Activated CD4-positive, alpha-beta T cell treated with anti-CD3 and anti-CD28 coated beads, Interleukin-2, amount 10 ng/mL, durations not matched to agents 7 days and 5 days (primary cell): Measurements from ENCODE around the gene ID3. TPM values are rescaled to one million over a fixed set of nuclear protein-coding genes. Genes with fewer than 3 reads are reported as not detected.
A peak's percentile ranks its signal among the peaks of the same experiment; 100 is the strongest.

ENCODE experiments used
- CTCF ChIA-PET: fragments of 350-600 bp; sonication (Branson Sonifier 250); formaldehyde crosslinking; loops from one replicate; lab custom pipeline; 2021; ENCODE audit warnings: antibody characterized with exemption; lab: Charles Lee
- POLR2A ChIA-PET: fragments of 350-600 bp; sonication (Branson Sonifier 250); formaldehyde crosslinking; loops from one replicate; lab custom pipeline; 2021; ENCODE audit warnings: antibody characterized with exemption; lab: Charles Lee
- DNase-seq: peaks from one replicate; pipeline ENCODE4 v3.0.0-alpha.2; 2020
- H3K27ac Mint-ChIP-seq: one replicate; pipeline ENCODE4 v1.8.0; 2021; ENCODE audit warnings: mild to moderate bottlenecking, moderate library complexity, mixed read lengths
- H3K27me3 Mint-ChIP-seq: one replicate; pipeline ENCODE4 v1.8.0; 2021; ENCODE audit warnings: mixed read lengths
- H3K36me3 Mint-ChIP-seq: one replicate; pipeline ENCODE4 v1.8.0; 2021; ENCODE audit warnings: low read depth, mixed read lengths
- H3K4me1 Mint-ChIP-seq: one replicate; pipeline ENCODE4 v1.8.0; 2021; ENCODE audit warnings: mixed read lengths
- H3K4me3 Mint-ChIP-seq: one replicate; pipeline ENCODE4 v1.8.0; 2021; ENCODE audit warnings: mild to moderate bottlenecking, moderate library complexity, mixed read lengths
- H3K9me3 Mint-ChIP-seq: one replicate; pipeline ENCODE4 v1.8.0; 2021; ENCODE audit warnings: mixed read lengths
- total RNA-seq, 2 experiments: library from RNA; stranded (reverse); gene quantifications; one replicate each; pipeline ENCODE4 v1.2.3, GENCODE V29; 2021

ID3 gene
- total RNA-seq, 2 experiments from 2014 or later = 62.7 to 65.2 TPM

DNA sequence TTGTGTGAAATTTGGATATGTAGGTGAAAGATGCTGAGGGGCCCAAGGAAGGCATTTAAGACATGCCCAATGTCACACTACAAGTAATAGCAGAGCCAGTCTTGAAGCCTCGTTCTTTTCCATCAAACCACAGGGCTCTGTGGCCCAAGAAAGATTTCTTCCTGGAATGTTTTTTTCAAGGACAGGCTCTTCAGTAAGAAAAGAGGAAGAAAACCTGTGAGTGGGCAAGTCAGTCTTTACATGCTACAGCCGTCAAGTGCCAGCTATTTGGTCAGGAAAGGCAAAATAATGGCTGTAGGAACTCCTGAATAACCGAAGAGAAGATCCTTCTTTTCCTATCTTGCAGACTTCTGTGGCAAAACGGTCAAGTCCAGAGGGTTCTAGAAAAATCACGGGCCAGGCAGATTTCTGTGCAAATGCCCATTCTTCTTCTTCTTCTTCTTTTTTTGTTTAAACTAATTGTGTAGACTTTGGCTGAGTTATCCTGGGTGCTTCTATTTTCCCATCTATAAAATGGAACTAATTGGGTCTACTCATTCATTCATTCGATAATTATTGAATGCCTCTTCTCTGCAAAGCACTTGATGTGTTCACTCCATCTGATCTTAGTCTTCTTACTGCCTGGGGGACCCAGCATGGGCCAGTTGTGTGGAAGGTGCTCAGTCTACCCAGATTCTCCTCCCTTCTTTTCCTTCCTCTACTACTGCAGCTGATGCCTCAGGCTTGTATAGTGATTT, 1.9 kb upstream of the ID3 start:
- Mint-ChIP-seq H3K27me3 (peaks cover 39% of the 10 kb centered on the region), H3K36me3 (peaks cover 25% of the 10 kb centered on the region), H3K9me3 (no peaks in the 10 kb centered on the region), H3K4me1 (peaks cover 61% of the 10 kb centered on the region), H3K4me3 (no peak overlapping the region), H3K27ac (peak overlapping the region; percentile 25)
- ChIA-PET CTCF (no interaction called here), POLR2A (no interaction called here)
- DNase-seq = no peak

GRCh38 chr1:23559985-23560741, 862 bp upstream of the ID3 start:
- ChIA-PET CTCF (interaction anchor here (0.9 to 3.9 kb wide), 6 partner anchors 13 to 77 kb away, joined by 3 to 21 read pairs (median 4); no protein-coding TSS in a partner anchor), POLR2A (interaction anchor here (3.2 kb wide), 1 partner anchor 17 kb away, joined by 16 read pairs; no protein-coding TSS in a partner anchor)
- no peak for DNase-seq
- Mint-ChIP-seq H3K27me3 (peaks cover 35% of the 10 kb centered on the region), H3K27ac (peak overlapping the region; percentile 93), H3K9me3 (no peaks in the 10 kb centered on the region), H3K4me1 (peaks cover 72% of the 10 kb centered on the region), H3K36me3 (peaks cover 25% of the 10 kb centered on the region), H3K4me3 (peak overlapping the region; percentile 84)

DNA sequence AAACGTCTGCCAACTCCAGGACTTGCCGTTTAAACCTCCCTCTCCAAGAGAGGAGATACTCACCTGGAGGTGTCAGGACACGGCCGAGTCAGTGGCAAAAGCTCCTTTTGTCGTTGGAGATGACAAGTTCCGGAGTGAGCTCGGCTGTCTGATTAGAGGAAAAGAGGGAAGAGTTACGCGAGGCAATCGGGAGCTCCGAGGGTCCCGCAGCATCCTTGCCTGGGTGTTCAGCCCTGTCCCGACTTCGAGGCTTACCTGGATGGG, 497 bp downstream of the ID3 start:
- Mint-ChIP-seq H3K27me3 (peaks cover 29% of the 10 kb centered on the region), H3K27ac (peak overlapping the region; percentile 93), H3K4me1 (peaks cover 81% of the 10 kb centered on the region), H3K4me3 (peak overlapping the region; percentile 84), H3K36me3 (peaks cover 28% of the 10 kb centered on the region), H3K9me3 (no peaks in the 10 kb centered on the region)
- DNase-seq = peak; percentile 19
- ChIA-PET CTCF (interaction anchor here (1.5 to 3.9 kb wide), 7 partner anchors 14 to 79 kb away, joined by 4 to 21 read pairs (median 5); no protein-coding TSS in a partner anchor), POLR2A (interaction anchor here (0.6 to 3.2 kb wide), 4 partner anchors 18 to 76 kb away, joined by 3 to 16 read pairs (median 4); no protein-coding TSS in a partner anchor)

GRCh38 chr1:23558140-23558871, 995 bp downstream of the ID3 start:
- ChIA-PET CTCF (interaction anchor here (0.7 to 3.9 kb wide), 9 partner anchors 14 to 79 kb away, joined by 3 to 21 read pairs (median 5); no protein-coding TSS in a partner anchor), POLR2A (interaction anchor here (0.6 to 3.2 kb wide), 5 partner anchors 19 to 77 kb away, joined by 3 to 16 read pairs (median 3); no protein-coding TSS in a partner anchor)
- H3K4me1 Mint-ChIP-seq = peaks cover 81% of the 10 kb centered on the region
- peaks cover 28% of the 10 kb centered on the region for H3K36me3 Mint-ChIP-seq
- H3K4me3 Mint-ChIP-seq = peak overlapping the region; percentile 84
- peaks cover 25% of the 10 kb centered on the region for H3K27me3 Mint-ChIP-seq
- peak overlapping the region; percentile 93 for H3K27ac Mint-ChIP-seq
- H3K9me3 Mint-ChIP-seq = no peaks in the 10 kb centered on the region
- peak; percentile 41 for DNase-seq

DNA sequence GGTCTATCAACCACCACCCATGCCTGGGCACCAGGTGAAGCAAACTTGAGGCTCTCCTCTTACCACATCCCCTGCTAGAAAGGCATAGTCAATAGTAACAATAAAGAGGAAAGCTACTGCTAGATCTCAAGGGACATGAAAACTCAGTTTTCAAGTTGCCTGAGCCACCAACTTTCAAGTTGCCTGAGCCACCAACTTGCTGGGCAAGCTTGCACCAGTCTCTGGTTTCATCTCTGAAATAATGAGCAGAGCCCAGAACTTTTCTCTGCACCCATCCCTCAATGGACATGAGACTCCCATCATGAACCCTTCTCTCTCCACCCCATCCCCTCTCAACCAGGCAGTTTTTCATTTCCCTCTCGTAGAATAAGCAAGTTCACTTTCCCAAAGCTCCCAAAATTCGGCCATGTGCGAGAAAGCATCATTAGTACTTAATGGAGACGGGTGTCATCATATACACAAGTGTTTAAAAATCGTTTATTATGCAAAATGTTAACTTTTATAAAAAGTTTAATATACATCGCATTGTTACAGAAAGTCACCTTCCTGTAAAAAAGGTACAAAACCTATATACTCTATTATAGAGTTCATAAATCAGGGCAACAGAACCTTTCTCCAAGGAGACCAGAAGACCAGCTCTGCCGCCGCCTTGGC, 1.7 kb downstream of the ID3 start:
- ChIA-PET POLR2A (interaction anchor here (1.0 to 3.2 kb wide), 3 partner anchors 20 to 77 kb away, joined by 3 to 16 read pairs (median 4); no protein-coding TSS in a partner anchor), CTCF (interaction anchor here (0.7 to 3.9 kb wide), 8 partner anchors 15 to 80 kb away, joined by 3 to 21 read pairs (median 4); no protein-coding TSS in a partner anchor)
- peaks cover 28% of the 10 kb centered on the region for H3K36me3 Mint-ChIP-seq
- H3K27ac Mint-ChIP-seq = peak overlapping the region; percentile 93
- peaks cover 24% of the 10 kb centered on the region for H3K27me3 Mint-ChIP-seq
- H3K4me3 Mint-ChIP-seq = peak overlapping the region; percentile 84
- DNase-seq = no peak
- no peaks in the 10 kb centered on the region for H3K9me3 Mint-ChIP-seq
- H3K4me1 Mint-ChIP-seq = peaks cover 77% of the 10 kb centered on the region

GRCh38 chr1:23556635-23557470, 2.4 kb downstream of the ID3 start:
- ChIA-PET CTCF (interaction anchor here (1.8 to 5.0 kb wide), 6 partner anchors 17 to 81 kb away, joined by 4 to 31 read pairs (median 17); no protein-coding TSS in a partner anchor), POLR2A (interaction anchor here (1.2 to 1.3 kb wide), 2 partner anchors 34 to 59 kb away, joined by 3 to 4 read pairs; no protein-coding TSS in a partner anchor)
- Mint-ChIP-seq H3K4me3 (peak overlapping the region; percentile 84), H3K36me3 (peaks cover 28% of the 10 kb centered on the region), H3K4me1 (peaks cover 70% of the 10 kb centered on the region), H3K27ac (peak overlapping the region; percentile 93), H3K9me3 (no peaks in the 10 kb centered on the region), H3K27me3 (peaks cover 19% of the 10 kb centered on the region)
- DNase-seq = no peak

- Mint-ChIP-seq H3K27ac (peak overlapping the region; percentile 93), H3K4me1 (peaks cover 62% of the 10 kb centered on the region), H3K36me3 (peaks cover 28% of the 10 kb centered on the region), H3K9me3 (no peaks in the 10 kb centered on the region), H3K27me3 (peaks cover 13% of the 10 kb centered on the region), H3K4me3 (peak overlapping the region; percentile 84)
- DNase-seq = no peak
- CTCF ChIA-PET = interaction anchor here (1.1 to 5.0 kb wide), 9 partner anchors 8 to 81 kb away, joined by 3 to 31 read pairs (median 5); no protein-coding TSS in a partner anchor
- POLR2A ChIA-PET = interaction anchor here (1.2 to 1.3 kb wide), 2 partner anchors 35 to 59 kb away, joined by 3 to 4 read pairs; no protein-coding TSS in a partner anchor
Observed at GRCh38 chr1:23555986-23556634, 3.2 kb downstream of the ID3 start.

- peaks cover 55% of the 10 kb centered on the region for H3K4me1 Mint-ChIP-seq
- peak overlapping the region; percentile 84 for H3K4me3 Mint-ChIP-seq
- no peaks in the 10 kb centered on the region for H3K9me3 Mint-ChIP-seq
- CTCF ChIA-PET = interaction anchor here (0.6 to 5.0 kb wide), 13 partner anchors 9 to 89 kb away, joined by 3 to 31 read pairs (median 4); no protein-coding TSS in a partner anchor
- POLR2A ChIA-PET = interaction anchor here (1.0 to 1.5 kb wide), 6 partner anchors 22 to 82 kb away, joined by 3 to 6 read pairs (median 4); no protein-coding TSS in a partner anchor
- no peak for DNase-seq
- peak overlapping the region; percentile 93 for H3K27ac Mint-ChIP-seq
- H3K36me3 Mint-ChIP-seq = peaks cover 28% of the 10 kb centered on the region
- peaks cover 7% of the 10 kb centered on the region for H3K27me3 Mint-ChIP-seq
Observed at GRCh38 chr1:23555270-23555985, 3.9 kb downstream of the ID3 start.

GRCh38 chr1:23554481-23555269, 4.6 kb downstream of the ID3 start:
- ChIA-PET CTCF (interaction anchor here (0.6 to 5.0 kb wide), 13 partner anchors 10 to 90 kb away, joined by 3 to 31 read pairs (median 4); no protein-coding TSS in a partner anchor), POLR2A (interaction anchor here (1.0 to 1.5 kb wide), 4 partner anchors 23 to 83 kb away, joined by 3 to 6 read pairs (median 4); no protein-coding TSS in a partner anchor)
- H3K9me3 Mint-ChIP-seq = no peaks in the 10 kb centered on the region
- peak overlapping the region; percentile 84 for H3K4me3 Mint-ChIP-seq
- no peaks in the 10 kb centered on the region for H3K27me3 Mint-ChIP-seq
- H3K4me1 Mint-ChIP-seq = peaks cover 48% of the 10 kb centered on the region
- H3K36me3 Mint-ChIP-seq = peaks cover 27% of the 10 kb centered on the region
- DNase-seq = peak; percentile 85
- peak overlapping the region; percentile 93 for H3K27ac Mint-ChIP-seq
